Uterus (tissue), 4 donors: Measurements from ENCODE around the gene ZNF839. TPM values are rescaled to one million over a fixed set of nuclear protein-coding genes. Genes with fewer than 3 reads are reported as not detected.

ENCODE experiments used
- DNase-seq, 2 donors: peaks; one replicate each; pipeline ENCODE4 v3.0.0-alpha.2; 2019 to 2020
- H3K27ac ChIP-seq, 2 donors: fragments of 200-600 bp; sonication (generic); 1 replicate in 1 of 2; 2 replicates in 1 of 2; pipeline ENCODE4 v1.5.1; 2016 to 2018
- H3K27me3 ChIP-seq, 2 donors: fragments of 200-600 bp; sonication (generic); one replicate each; pipeline ENCODE4 v1.5.1; 2018 to 2019; ENCODE audit warnings: control low read depth in 1 of 2
- H3K36me3 ChIP-seq, 2 donors: fragments of 200-600 bp; sonication (generic); one replicate each; pipeline ENCODE4 v1.5.1; 2019; ENCODE audit warnings: control low read depth in 1 of 2
- H3K4me1 ChIP-seq, 2 donors: fragments of 200-600 bp; sonication (generic); one replicate each; pipeline ENCODE4 v1.5.1; 2018 to 2019; ENCODE audit warnings: control low read depth in 1 of 2
- H3K4me3 ChIP-seq, 2 donors: fragments of 200-600 bp; sonication (generic); 1 replicate in 1 of 2; 2 replicates in 1 of 2; pipeline ENCODE4 v1.5.1; 2018 to 2019; ENCODE audit warnings: mild to moderate bottlenecking in 1 of 2
- H3K9me3 ChIP-seq, 2 donors: fragments of 200-600 bp; sonication (generic); one replicate each; pipeline ENCODE4 v1.5.1; 2019; ENCODE audit warnings: control low read depth in 1 of 2
- POLR2A ChIP-seq, 2 donors: fragments of 450-650 bp; IDR thresholded peaks; one replicate each; pipeline ENCODE4 v1.6.1; 2016; ENCODE audit warnings: antibody characterized with exemption in 2 of 2, mild to moderate bottlenecking in 1 of 2, moderate library complexity in 1 of 2
- intact Hi-C: fragments of 100-400 bp; cut with DNase I; formaldehyde crosslinking; loops from one replicate; pipeline ENCODE4 v1.15.1; 2023; ENCODE audit warnings: low total_unique reads
- total RNA-seq, 4 donors: library from RNA; depleted of rRNA in 3 of 4; stranded (reverse); fragments of >200 nt in 3 of 4; gene quantifications; one replicate each; pipeline versions ENCODE4 v1.1.0 to v1.2.4, GENCODE V29; 2014 to 2023
- TF ChIP-seq, protein P1 (sequence below), 4 experiments: fragments of 200-600 bp in 2 of 4; fragments of 450-650 bp in 2 of 4; sonication (generic) in 2 of 4; IDR thresholded peaks; one replicate each; pipeline ENCODE4 v1.5.1; 2016 to 2019; ENCODE audit warnings: antibody characterized with exemption in 4 of 4, mild to moderate bottlenecking in 2 of 4, moderate library complexity in 1 of 4
- donor health status: DM: yes; HTN: yes; CAD: no.

Gene ZNF839
- total RNA-seq, 4 donors from 2014 or later = 0.29 to 12.8 (median 6.4) TPM

DNA sequence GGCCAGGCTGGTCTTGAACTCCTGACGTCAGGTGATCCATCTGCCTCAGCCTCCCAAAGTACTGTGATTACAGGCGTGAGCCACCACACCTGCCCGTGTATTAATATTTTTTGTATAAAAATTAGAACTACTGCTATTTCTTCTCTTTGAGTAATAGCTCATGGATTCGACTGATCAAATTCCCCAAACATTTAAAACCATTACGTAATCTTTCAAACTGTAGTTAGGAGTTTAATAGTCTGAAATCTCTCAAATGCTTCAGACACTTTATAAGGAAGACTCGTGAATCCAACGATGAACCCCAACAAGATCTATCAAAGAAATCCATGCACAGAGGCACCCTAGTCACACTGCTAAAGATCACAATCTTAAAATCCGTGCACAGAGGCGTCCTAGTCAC, 59.3 kb downstream of the ZNF839 start:
- intact Hi-C loops = no loop called here
- Histone ChIP-seq H3K27ac (no peak overlapping the region), H3K36me3 (no peaks in the 10 kb centered on the region)

DNA sequence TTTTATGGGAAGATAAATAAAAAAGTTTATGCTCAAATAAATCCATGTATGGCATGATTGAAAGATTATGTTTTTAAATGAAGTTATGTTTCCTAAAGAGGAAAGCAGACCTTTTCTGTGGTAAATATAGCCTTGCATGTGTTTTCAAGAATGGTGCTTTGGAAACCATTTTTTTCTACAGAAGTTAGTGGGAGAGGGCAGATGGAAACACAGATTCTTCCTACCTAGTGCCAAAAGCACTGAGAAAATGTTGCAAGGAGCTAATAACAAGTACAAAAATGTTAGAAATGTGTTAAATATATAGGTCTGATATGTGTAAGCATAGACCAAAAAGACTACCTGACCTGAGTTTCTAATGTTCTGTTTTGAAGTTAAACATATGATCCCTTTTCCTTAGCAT, 67.5 kb downstream of the ZNF839 start:
- TF ChIP-seq, protein P1, sequence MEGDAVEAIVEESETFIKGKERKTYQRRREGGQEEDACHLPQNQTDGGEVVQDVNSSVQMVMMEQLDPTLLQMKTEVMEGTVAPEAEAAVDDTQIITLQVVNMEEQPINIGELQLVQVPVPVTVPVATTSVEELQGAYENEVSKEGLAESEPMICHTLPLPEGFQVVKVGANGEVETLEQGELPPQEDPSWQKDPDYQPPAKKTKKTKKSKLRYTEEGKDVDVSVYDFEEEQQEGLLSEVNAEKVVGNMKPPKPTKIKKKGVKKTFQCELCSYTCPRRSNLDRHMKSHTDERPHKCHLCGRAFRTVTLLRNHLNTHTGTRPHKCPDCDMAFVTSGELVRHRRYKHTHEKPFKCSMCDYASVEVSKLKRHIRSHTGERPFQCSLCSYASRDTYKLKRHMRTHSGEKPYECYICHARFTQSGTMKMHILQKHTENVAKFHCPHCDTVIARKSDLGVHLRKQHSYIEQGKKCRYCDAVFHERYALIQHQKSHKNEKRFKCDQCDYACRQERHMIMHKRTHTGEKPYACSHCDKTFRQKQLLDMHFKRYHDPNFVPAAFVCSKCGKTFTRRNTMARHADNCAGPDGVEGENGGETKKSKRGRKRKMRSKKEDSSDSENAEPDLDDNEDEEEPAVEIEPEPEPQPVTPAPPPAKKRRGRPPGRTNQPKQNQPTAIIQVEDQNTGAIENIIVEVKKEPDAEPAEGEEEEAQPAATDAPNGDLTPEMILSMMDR (IDR thresholded peaks at IDR 0.05) = no peak
- TF ChIP-seq POLR2A (IDR thresholded peaks at IDR 0.05) = no peak
- no peaks in the 10 kb centered on the region for H3K27me3 ChIP-seq
- no peak overlapping the region for H3K27ac ChIP-seq
- H3K4me3 ChIP-seq = no peak overlapping the region
- intact Hi-C loops = no loop called here
- H3K9me3 ChIP-seq = no peaks in the 10 kb centered on the region
- H3K4me1 ChIP-seq = no peaks in the 10 kb centered on the region
- DNase-seq = no peak
- H3K36me3 ChIP-seq = no peaks in the 10 kb centered on the region

More for the DNA sequence above, 59.3 kb downstream of the ZNF839 start:
- Histone ChIP-seq H3K27me3 (no peaks in the 10 kb centered on the region), H3K4me3 (no peak overlapping the region), H3K4me1 (no peaks in the 10 kb centered on the region), H3K9me3 (no peaks in the 10 kb centered on the region)
- no peak for DNase-seq
- no peak for TF ChIP-seq POLR2A (IDR thresholded peaks at IDR 0.05)
- TF ChIP-seq, protein P1 (IDR thresholded peaks at IDR 0.05) = no peak

- TF ChIP-seq, protein P1 (IDR thresholded peaks at IDR 0.05) = no peak
- no peak for TF ChIP-seq POLR2A (IDR thresholded peaks at IDR 0.05)
- Histone ChIP-seq H3K4me3 (no peak overlapping the region), H3K9me3 (no peaks in the 10 kb centered on the region), H3K27me3 (no peaks in the 10 kb centered on the region), H3K27ac (no peak overlapping the region), H3K4me1 (no peaks in the 10 kb centered on the region), H3K36me3 (no peaks in the 10 kb centered on the region)
- intact Hi-C loops = no loop called here
- no peak for DNase-seq
Observed at GRCh38 chr14:102389246-102389645, 69.7 kb downstream of the ZNF839 start.

GRCh38 chr14:102390064-102390855, 70.7 kb downstream of the ZNF839 start:
- Histone ChIP-seq H3K27ac (no peak overlapping the region), H3K36me3 (no peaks in the 10 kb centered on the region), H3K4me3 (no peak overlapping the region), H3K9me3 (no peaks in the 10 kb centered on the region), H3K4me1 (no peaks in the 10 kb centered on the region), H3K27me3 (no peaks in the 10 kb centered on the region)
- TF ChIP-seq, protein P1 (IDR thresholded peaks at IDR 0.05) = no peak
- no peak for TF ChIP-seq POLR2A (IDR thresholded peaks at IDR 0.05)
- DNase-seq = no peak
- intact Hi-C loops = no loop called here

Other genes starting within 250 kb of the ZNF839 start
- 100 to 1,000 TPM; 208 to 800 (median 247) TPM for gene HSP90AA1, start 232.7 kb upstream of the ZNF839 start, total RNA-seq
- gene WDR20, start 179.8 kb upstream of the ZNF839 start, total RNA-seq = 10 to 100 TPM; 45.9 to 81.8 (median 53.7) TPM
- 10 to 100 TPM in 2 of 4 donors, 1 to 10 TPM in 2; 1.0 to 23.0 (median 11.9) TPM for gene MOK, start 14.6 kb upstream of the ZNF839 start, total RNA-seq
- gene CINP, start 43.1 kb downstream of the ZNF839 start, total RNA-seq = 10 to 100 TPM in 2 of 4 donors, 1 to 10 TPM in 2; 1.5 to 38.2 (median 16.3) TPM
- gene TECPR2, start 43.2 kb downstream of the ZNF839 start, total RNA-seq = 10 to 100 TPM; 14.1 to 43.1 (median 23.8) TPM
- gene ANKRD9, start 190.0 kb downstream of the ZNF839 start, total RNA-seq = 10 to 100 TPM in 1 of 4 donors, 1 to 10 TPM in 3; 1.8 to 16.5 (median 7.5) TPM